Measurements from ENCODE around the gene ERC2.

Gene ERC2

DNA sequence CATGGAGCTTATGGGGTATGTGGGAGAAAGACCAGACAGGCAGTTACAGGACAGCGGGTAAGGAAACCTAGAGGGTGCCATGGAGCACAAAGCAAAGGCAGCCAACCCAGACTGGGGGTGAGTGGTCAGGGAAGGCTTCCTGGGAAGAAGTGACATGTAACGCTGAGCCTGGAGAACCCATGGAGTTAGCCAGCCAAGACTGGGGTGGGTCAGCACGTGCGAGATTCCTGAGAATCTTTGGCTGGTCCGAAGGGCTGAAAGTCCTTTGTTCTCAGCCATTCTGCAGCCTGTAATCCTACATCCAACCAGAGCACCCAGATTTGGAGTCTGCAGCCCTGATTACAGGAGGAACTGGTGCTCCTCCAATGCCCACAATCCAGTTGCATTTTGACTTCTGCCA is 861.1 kb downstream of the ERC2 start:
- no peaks in the 10 kb centered on the region for H3K4me1 Mint-ChIP-seq (ENCODE audit: low read depth)
- H3K27ac Mint-ChIP-seq = no peak overlapping the region
- H3K4me3 Mint-ChIP-seq = no peak overlapping the region
- peaks cover 3% of the 10 kb centered on the region for H3K27me3 Mint-ChIP-seq
- H3K9me3 Mint-ChIP-seq = no peaks in the 10 kb centered on the region
- H3K36me3 Mint-ChIP-seq (ENCODE audit: low read depth) = no peaks in the 10 kb centered on the region
- DNase-seq = no peak

DNA sequence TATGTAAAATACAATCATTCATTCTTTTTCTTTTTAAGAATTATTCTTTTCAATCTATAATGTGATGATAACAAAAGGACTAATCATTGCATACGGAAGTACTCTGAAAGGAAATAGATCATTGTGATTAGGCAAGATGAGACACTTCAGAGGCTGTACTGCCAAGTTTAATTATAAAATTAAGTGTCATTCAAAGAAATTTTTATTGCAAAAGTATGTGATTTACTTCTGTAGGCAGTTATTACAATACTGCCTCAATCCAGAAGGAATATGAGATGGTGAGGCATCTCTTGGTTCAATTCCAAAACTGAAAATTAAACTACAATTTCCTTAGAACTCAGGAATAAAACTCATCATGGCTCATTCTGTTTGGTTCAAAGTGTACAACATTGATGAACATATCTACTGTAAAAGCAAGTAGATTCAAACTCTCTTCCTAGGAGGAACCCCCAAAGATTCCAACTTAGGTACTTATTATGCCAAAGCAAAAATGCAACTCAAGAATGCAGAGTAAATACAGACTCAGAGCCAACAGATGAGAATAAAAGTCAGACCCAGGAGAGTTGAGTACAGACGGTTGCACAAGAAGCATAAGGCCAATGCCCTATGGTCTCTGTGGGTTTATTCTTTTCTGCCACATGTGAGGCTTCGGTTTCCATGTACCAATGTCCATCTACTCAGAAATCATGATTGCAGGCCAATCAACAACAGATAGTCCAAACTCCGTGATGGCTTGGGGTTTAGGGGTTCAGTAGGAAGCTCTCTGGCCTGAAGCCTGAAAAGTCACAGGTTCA is 862.6 kb downstream of the ERC2 start:
- Mint-ChIP-seq H3K4me3 (no peak overlapping the region), H3K27ac (no peak overlapping the region), H3K36me3 (ENCODE audit: low read depth) (no peaks in the 10 kb centered on the region), H3K9me3 (no peaks in the 10 kb centered on the region), H3K27me3 (peaks cover 10% of the 10 kb centered on the region), H3K4me1 (ENCODE audit: low read depth) (no peaks in the 10 kb centered on the region)
- no peak for DNase-seq

DNA sequence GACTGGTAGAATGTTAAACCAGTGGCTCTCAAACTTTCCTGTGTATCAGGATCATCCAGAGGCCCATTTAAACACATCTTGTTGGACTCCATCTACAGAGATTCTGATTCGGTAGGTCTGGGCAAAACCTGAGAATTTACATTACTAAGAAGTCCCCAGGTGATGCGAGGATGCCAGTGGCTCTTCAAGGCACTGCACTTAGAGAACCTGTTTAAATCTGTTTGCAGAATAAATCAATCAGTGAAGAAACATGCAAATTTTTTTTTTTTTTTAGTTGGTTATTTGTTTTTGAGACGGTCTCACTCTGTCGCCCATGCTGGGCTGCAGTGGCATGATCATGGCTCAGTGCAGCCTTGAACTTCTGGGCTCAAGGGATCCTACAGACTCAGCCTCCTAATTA is 863.4 kb downstream of the ERC2 start:
- H3K36me3 Mint-ChIP-seq (ENCODE audit: low read depth) = no peaks in the 10 kb centered on the region
- H3K27ac Mint-ChIP-seq = no peak overlapping the region
- no peaks in the 10 kb centered on the region for H3K9me3 Mint-ChIP-seq
- DNase-seq = no peak
- no peaks in the 10 kb centered on the region for H3K4me1 Mint-ChIP-seq (ENCODE audit: low read depth)
- peaks cover 12% of the 10 kb centered on the region for H3K27me3 Mint-ChIP-seq
- no peak overlapping the region for H3K4me3 Mint-ChIP-seq

DNA sequence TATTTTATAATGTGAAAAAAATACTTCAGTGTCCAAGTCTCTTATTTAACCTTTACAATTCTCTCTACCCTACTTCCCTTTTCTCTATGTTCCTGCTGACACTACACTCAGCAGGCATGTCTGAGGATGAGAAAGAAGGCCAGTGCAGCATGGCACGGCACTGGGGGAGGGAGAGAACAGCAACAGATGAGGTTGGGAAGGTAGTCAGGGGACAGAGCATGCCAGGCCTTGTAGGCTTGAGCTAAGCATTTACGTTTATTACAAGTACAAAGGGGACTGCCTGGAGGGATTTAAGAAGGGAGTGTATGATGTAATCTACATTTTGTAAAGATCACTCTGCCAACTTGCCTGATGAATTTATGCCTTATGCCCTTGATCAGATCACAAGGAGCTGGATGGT is 863.9 kb downstream of the ERC2 start:
- DNase-seq = no peak
- no peaks in the 10 kb centered on the region for H3K4me1 Mint-ChIP-seq (ENCODE audit: low read depth)
- no peak overlapping the region for H3K27ac Mint-ChIP-seq
- peaks cover 14% of the 10 kb centered on the region for H3K27me3 Mint-ChIP-seq
- H3K4me3 Mint-ChIP-seq = no peak overlapping the region
- no peaks in the 10 kb centered on the region for H3K36me3 Mint-ChIP-seq (ENCODE audit: low read depth)
- no peaks in the 10 kb centered on the region for H3K9me3 Mint-ChIP-seq

DNA sequence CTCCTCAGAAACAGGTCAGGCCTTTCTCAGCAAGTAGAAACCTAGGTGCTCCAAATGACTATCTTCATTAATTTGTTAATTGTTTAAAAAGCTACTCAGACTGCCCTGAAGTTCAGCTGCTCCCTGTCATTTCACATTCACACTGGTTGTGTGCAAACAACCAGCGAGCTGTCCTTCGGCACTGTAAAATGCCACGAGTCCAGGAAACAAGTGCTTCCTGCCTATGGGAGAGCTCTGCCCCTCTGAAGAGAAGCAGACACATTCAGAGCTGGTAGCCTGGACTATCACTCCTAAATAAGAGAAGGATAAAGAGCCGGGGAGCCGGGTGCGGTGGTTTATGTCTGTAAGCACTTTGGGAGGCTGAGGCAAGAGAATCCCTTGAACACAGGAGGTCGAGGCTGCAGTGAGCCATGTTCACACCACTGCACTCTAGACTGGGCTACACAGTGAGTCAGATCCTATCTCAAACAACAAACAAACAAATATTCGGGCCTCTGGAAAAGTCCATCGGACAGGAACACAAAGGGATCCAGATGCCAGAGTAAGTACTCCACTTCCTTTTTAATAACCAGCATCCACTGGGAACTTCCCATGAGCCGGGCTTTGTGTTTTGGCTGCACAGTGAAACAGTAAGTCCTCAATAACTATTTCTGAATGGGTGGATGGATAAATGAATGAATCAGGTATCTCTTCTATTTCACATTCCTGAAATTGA is 866.7 kb downstream of the ERC2 start:
- Mint-ChIP-seq H3K36me3 (ENCODE audit: low read depth) (no peaks in the 10 kb centered on the region), H3K27me3 (peaks cover 14% of the 10 kb centered on the region), H3K9me3 (no peaks in the 10 kb centered on the region), H3K4me3 (no peak overlapping the region), H3K4me1 (ENCODE audit: low read depth) (no peaks in the 10 kb centered on the region), H3K27ac (no peak overlapping the region)
- no peak for DNase-seq

DNA sequence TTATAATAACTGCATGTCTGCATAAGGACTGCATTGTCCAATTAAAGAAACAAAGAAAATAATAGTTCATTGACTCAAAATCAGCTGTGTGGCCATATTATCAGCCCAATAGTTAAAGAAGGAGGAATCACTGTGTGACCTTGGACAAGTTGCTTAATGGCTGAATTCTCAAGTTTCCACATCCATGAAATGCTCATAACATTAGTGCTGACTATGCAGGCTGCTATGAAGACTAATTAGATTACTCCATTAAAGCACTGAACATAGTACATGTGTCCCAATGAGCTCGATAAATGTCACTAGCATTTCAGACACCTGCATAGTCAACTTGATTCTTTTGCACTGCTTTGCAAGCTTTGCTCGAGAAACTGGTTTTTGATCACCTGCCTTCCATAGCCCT is 870.0 kb downstream of the ERC2 start:
- Mint-ChIP-seq H3K36me3 (ENCODE audit: low read depth) (no peaks in the 10 kb centered on the region), H3K27ac (no peak overlapping the region), H3K27me3 (peaks cover 14% of the 10 kb centered on the region), H3K9me3 (no peaks in the 10 kb centered on the region), H3K4me3 (no peak overlapping the region), H3K4me1 (ENCODE audit: low read depth) (no peaks in the 10 kb centered on the region)
- no peak for DNase-seq

DNA sequence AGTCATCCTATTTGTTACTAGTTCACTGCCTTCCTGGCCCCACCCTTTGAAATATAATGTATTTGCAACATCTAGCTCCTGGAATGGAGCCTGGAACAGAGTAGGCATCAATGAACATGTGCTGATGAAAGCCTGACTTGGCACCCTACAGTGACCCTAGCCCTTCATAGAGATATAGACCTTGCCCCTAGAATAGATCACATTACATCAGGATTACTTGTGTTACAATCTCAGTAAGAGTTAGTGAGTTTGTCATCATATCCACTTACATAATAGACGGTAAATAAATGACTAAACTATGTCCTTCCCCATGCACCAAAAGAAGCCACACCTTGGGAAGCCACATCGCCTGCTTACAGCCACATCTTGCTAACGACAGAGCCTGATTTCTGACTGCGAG is 870.6 kb downstream of the ERC2 start:
- peaks cover 12% of the 10 kb centered on the region for H3K27me3 Mint-ChIP-seq
- no peaks in the 10 kb centered on the region for H3K4me1 Mint-ChIP-seq (ENCODE audit: low read depth)
- no peaks in the 10 kb centered on the region for H3K9me3 Mint-ChIP-seq
- H3K27ac Mint-ChIP-seq = no peak overlapping the region
- H3K4me3 Mint-ChIP-seq = no peak overlapping the region
- DNase-seq = no peak
- no peaks in the 10 kb centered on the region for H3K36me3 Mint-ChIP-seq (ENCODE audit: low read depth)

DNA sequence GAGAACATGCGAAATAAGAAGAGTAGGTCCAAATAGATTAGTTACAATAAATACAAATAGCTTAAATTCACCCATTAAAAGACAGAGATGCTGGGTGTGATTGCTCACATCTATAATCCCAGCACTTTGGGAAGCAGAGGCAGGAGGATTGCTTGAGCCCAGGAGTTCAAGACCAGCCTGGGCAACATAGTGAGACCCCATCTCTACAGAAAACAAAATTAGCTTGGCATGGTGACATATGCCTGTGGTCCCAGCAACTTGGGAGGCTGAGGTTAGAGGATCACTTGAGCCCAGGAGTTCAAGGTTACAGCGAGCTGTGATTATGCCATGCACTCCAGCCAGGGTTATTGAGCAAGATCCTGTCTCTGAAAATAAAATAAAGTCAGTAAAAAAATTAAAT is 872.1 kb downstream of the ERC2 start:
- Mint-ChIP-seq H3K4me1 (ENCODE audit: low read depth) (no peaks in the 10 kb centered on the region), H3K27ac (no peak overlapping the region), H3K4me3 (no peak overlapping the region), H3K36me3 (ENCODE audit: low read depth) (no peaks in the 10 kb centered on the region), H3K27me3 (peaks cover 7% of the 10 kb centered on the region), H3K9me3 (no peaks in the 10 kb centered on the region)
- no peak for DNase-seq

DNA sequence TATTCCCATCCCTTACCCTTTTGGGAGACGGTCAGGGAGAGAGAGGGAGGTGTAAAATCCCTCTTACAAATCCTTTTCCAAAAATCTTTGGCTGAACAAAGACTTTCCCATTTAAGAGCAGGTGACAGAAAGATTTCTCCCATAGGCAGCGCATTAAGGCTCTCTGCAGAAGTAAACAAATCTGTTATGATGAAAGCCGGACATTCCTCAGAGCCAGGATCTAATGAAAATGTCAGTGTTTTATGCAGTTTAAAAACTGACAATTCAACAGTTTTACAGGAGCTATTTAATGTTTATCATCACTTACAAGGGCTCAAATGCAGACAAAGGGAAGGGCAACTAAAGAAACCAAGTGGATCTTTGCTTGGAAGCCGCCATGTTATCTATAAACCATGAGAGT is 872.8 kb downstream of the ERC2 start:
- Mint-ChIP-seq H3K27me3 (peaks cover 4% of the 10 kb centered on the region), H3K4me3 (no peak overlapping the region), H3K4me1 (ENCODE audit: low read depth) (no peaks in the 10 kb centered on the region), H3K36me3 (ENCODE audit: low read depth) (no peaks in the 10 kb centered on the region), H3K27ac (no peak overlapping the region), H3K9me3 (no peaks in the 10 kb centered on the region)
- DNase-seq = no peak

DNA sequence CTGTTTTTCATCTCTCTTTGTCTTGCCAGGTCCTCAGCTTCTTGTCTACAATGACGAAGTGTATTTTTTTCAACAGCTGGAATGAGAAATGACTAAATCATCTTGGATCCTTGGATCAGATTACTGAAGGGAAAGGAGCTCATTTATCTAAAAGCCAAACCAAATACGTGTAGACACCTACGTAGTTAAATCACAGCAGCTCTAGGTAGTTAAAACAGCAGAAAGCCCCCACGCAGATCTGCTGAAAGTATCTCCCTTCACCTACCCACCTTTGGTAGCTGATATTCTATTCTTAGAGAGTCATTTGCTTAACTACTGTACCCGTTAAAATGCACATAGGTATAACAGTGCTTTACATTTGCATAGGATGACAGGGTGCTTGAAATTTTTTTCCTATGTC is 875.7 kb downstream of the ERC2 start:
- Mint-ChIP-seq H3K4me1 (ENCODE audit: low read depth) (no peaks in the 10 kb centered on the region), H3K9me3 (no peaks in the 10 kb centered on the region), H3K4me3 (no peak overlapping the region), H3K36me3 (ENCODE audit: low read depth) (no peaks in the 10 kb centered on the region), H3K27me3 (no peaks in the 10 kb centered on the region), H3K27ac (no peak overlapping the region)
- DNase-seq = no peak

DNA sequence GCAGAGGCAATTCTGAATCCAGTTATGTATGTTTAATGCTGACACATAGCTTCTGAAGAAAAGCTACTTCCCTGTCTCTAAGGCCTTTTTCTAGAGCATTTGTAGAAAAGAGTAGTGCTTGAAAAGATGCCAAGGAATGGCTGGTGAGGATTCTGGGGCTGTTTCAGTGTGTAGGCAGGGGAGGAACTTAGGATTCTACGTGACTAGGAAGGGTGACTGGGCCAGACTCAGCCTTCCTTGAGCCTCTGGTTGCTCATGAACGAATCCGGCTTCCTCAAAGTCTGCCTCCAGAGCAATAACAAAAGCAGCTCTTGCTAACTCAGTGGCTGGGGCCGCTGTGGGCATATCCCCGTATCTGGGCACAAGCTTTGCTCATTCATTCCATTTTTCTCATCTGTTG is 876.4 kb downstream of the ERC2 start:
- Mint-ChIP-seq H3K36me3 (ENCODE audit: low read depth) (no peaks in the 10 kb centered on the region), H3K27ac (no peak overlapping the region), H3K27me3 (no peaks in the 10 kb centered on the region), H3K4me3 (no peak overlapping the region), H3K4me1 (ENCODE audit: low read depth) (no peaks in the 10 kb centered on the region), H3K9me3 (no peaks in the 10 kb centered on the region)
- DNase-seq = no peak

DNA sequence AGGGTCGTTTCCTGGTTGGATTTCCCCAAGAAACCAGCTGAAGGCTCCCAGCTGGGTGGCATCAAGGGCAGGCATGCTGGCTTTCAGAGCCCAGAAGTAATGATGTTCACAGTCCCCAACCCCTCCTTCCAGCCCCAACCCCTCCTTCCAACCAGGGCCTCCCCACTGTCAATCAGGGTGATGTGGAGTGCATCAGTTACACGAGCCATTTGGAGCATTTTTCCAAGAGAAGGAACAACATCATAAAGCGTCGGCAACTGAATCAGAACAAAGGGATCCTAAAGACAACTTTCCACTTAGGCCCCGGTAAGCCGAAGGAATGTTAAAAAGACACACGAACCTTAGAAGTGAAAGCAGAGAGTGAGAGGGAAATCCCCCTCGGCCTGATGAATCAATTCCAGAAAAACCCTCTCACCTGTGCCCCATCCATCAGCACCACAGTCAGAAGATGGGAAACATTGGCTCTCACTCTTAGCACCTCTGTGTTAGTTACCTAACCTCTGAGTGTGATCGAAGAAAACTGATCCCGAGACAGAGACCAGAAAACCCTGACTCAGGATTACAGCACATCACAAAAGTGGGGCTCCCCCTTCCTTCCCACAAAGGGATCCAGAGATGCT is 880.0 kb downstream of the ERC2 start:
- Mint-ChIP-seq H3K27me3 (no peaks in the 10 kb centered on the region), H3K9me3 (no peaks in the 10 kb centered on the region), H3K27ac (no peak overlapping the region), H3K36me3 (ENCODE audit: low read depth) (no peaks in the 10 kb centered on the region), H3K4me3 (no peak overlapping the region), H3K4me1 (ENCODE audit: low read depth) (no peaks in the 10 kb centered on the region)
- DNase-seq = no peak

DNA sequence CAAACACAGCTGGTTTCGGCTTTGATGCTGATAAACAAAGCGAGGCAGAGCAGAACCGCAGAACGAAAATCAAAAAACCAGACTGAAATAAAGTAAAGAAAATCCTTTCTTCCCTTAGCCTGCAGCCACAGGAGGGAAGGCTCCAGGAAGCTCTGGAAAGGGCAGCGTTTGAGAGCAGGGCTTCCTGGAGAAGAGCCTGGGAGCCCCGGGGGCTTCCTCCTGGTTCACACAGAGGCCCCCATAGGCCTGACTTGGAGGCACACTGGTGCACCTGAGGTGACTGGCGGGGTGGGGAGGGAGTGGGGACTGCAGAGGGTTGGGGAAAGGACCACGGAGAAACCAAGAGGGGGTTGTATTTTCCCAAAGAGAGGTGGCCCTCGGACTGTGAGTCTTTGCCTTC is 882.4 kb downstream of the ERC2 start:
- no peaks in the 10 kb centered on the region for H3K36me3 Mint-ChIP-seq (ENCODE audit: low read depth)
- H3K27me3 Mint-ChIP-seq = no peaks in the 10 kb centered on the region
- DNase-seq = no peak

DNA sequence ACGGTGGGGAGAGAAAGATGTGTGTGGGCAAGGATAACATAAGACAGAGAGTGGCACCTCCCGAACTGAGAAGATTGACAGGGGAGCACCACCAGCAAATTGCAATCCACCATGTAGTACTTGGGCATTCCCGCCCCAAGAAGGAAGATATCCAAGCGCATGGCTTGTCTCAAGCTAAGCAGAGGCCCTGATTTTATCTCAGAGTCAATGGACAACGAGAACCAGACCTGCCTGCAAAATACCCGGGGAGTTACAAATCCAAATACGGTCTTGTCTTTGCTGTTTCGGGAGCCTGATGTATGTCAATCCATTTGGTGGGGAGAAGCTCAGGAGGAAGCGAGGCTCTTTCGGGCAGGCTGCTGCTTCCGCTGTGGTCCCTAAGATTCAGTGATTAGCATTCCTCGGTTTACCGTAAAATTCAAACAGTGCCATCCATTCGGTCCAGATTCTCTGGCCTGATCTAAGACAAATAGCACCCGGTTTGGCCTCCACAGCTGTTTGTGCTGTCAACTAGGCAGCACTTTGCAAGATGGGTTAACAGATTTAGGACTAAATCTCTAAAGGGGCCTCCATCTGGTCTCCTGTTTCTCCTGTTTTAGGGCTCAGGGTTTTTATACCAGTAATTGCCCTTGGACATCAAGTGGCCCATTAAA is 883.4 kb downstream of the ERC2 start:
- Mint-ChIP-seq H3K27me3 (no peaks in the 10 kb centered on the region), H3K9me3 (no peaks in the 10 kb centered on the region), H3K4me3 (no peak overlapping the region), H3K36me3 (ENCODE audit: low read depth) (no peaks in the 10 kb centered on the region), H3K27ac (no peak overlapping the region), H3K4me1 (ENCODE audit: low read depth) (no peaks in the 10 kb centered on the region)
- DNase-seq = no peak

More for the DNA sequence above, 882.4 kb downstream of the ERC2 start:
- no peak overlapping the region for H3K4me3 Mint-ChIP-seq
- no peaks in the 10 kb centered on the region for H3K4me1 Mint-ChIP-seq (ENCODE audit: low read depth)
- no peak overlapping the region for H3K27ac Mint-ChIP-seq
- H3K9me3 Mint-ChIP-seq = no peaks in the 10 kb centered on the region

DNA sequence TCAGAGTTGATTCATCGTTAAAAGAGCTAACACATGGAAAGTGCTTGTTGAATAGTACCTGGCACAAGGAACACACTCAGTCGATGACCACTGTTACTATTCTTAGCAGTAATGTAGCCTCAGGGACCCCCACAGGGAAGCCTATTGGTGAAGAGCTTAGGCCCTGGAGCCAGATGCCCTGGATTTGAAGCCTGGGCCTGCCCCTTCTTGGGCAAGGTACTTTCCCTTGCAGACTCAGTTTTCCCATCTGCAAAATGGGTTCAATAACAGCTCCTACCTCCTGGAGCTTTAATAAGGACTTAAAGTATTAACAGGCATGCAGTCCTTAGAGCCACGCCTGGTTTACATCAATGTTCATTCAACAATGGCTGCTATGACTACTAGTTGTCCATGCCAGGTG is 884.2 kb downstream of the ERC2 start:
- H3K36me3 Mint-ChIP-seq (ENCODE audit: low read depth) = no peaks in the 10 kb centered on the region
- no peaks in the 10 kb centered on the region for H3K4me1 Mint-ChIP-seq (ENCODE audit: low read depth)
- no peaks in the 10 kb centered on the region for H3K27me3 Mint-ChIP-seq
- H3K4me3 Mint-ChIP-seq = no peak overlapping the region
- no peaks in the 10 kb centered on the region for H3K9me3 Mint-ChIP-seq
- no peak overlapping the region for H3K27ac Mint-ChIP-seq
- no peak for DNase-seq

Measured in activated T-cell treated with anti-CD3 and anti-CD28 coated beads, Interleukin-2, amount 50 U/mL, for 24 hours (primary cell).